ENCODE data around the gene GAGE2A. TPM values are rescaled to one million over a fixed set of nuclear protein-coding genes. Genes with fewer than 3 reads are reported as not detected.
"Not testable (repeated sequence)": the region's sequence is repeated elsewhere in the genome, so short reads cannot be mapped to it uniquely, and the experiment has no call there.

Gene GAGE2A
- total RNA-seq, result not detected

- not testable (repeated sequence) for H3K36me3 Mint-ChIP-seq, H3K27me3 Mint-ChIP-seq
Measured at GRCh38 chrX:49589196-49589595, at the start of gene GAGE2A. GAGE2A (plus strand) TSS chrX:49589496; CDS start chrX:49590651, 1,155 bp downstream.

DNA sequence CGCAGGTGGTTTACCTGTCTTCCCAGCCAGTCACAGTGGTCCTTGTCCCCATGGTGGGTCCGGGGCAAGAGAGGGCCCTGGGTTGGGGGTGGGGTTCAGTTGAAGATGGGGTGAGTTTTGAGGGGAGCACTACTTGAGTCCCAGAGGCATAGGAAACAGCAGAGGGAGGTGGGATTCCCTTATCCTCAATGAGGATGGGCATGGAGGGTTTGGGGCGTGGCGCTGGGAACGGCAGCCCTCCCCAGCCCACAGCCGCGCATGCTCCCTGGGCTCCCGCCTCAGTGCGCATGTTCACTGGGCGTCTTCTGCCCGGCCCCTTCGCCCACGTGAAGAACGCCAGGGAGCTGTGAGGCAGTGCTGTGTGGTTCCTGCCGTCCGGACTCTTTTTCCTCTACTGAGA, 47.9 kb upstream of the GAGE2A start, which contains the start of gene GAGE12D:
Gene GAGE12D (plus strand): TSS at position 301 of the 400 bp plus-strand sequence. CDS start 1,155 bp downstream, outside the sequence.
- H3K4me1 Mint-ChIP-seq, H3K27ac Mint-ChIP-seq, H3K27me3 Mint-ChIP-seq, DNase-seq, H3K36me3 Mint-ChIP-seq, H3K4me3 Mint-ChIP-seq, H3K9me3 Mint-ChIP-seq: not testable (repeated sequence)

More at GRCh38 chrX:49589196-49589595, at the start of gene GAGE2A:
- not testable (repeated sequence) for H3K4me1 Mint-ChIP-seq, H3K4me3 Mint-ChIP-seq, H3K27ac Mint-ChIP-seq, DNase-seq, H3K9me3 Mint-ChIP-seq

GRCh38 chrX:49550989-49551388, 38.3 kb upstream of the GAGE2A start, which contains the start of gene GAGE12E:
GAGE12E (plus strand) TSS chrX:49551289; CDS start chrX:49552444, 1,155 bp downstream.
- H3K27ac Mint-ChIP-seq, H3K4me3 Mint-ChIP-seq, DNase-seq, H3K36me3 Mint-ChIP-seq, H3K4me1 Mint-ChIP-seq, H3K27me3 Mint-ChIP-seq, H3K9me3 Mint-ChIP-seq: not testable (repeated sequence)

- H3K4me1 Mint-ChIP-seq, H3K4me3 Mint-ChIP-seq, H3K9me3 Mint-ChIP-seq, DNase-seq, H3K36me3 Mint-ChIP-seq, H3K27me3 Mint-ChIP-seq, H3K27ac Mint-ChIP-seq: not testable (repeated sequence)
Measured at GRCh38 chrX:49560542-49560941, 28.8 kb upstream of the GAGE2A start, which contains the start of gene GAGE12F. GAGE12F (plus strand) TSS chrX:49560842; CDS start chrX:49561997, 1,155 bp downstream.

GRCh38 chrX:49568728-49569127, 20.6 kb upstream of the GAGE2A start:
- H3K36me3 Mint-ChIP-seq, H3K9me3 Mint-ChIP-seq, H3K4me1 Mint-ChIP-seq, H3K27ac Mint-ChIP-seq, H3K27me3 Mint-ChIP-seq, H3K4me3 Mint-ChIP-seq, DNase-seq: not testable (repeated sequence)

DNA sequence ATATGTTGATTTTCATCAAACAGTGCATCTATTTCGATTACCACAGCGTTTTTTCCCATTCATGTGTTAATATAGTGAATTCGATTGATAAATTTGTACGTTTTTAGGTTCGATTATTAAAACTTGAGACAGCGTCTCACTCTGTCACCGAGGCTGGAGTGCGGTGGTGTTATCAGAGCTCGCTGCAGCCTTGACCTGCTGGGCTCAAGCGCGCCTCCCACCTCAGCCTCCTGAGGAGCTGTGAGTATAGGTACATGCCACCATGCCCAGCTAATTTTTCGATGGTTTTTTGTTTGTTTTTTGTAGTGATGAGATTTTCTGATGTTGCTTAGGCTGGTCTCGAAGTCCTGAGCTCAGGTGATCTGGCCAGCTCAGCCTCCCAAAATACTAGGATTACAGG, 20.1 kb upstream of the GAGE2A start:
- H3K27me3 Mint-ChIP-seq, H3K9me3 Mint-ChIP-seq, H3K4me3 Mint-ChIP-seq, DNase-seq, H3K27ac Mint-ChIP-seq, H3K36me3 Mint-ChIP-seq, H3K4me1 Mint-ChIP-seq: not testable (repeated sequence)

- not testable (repeated sequence) for H3K27ac Mint-ChIP-seq, H3K27me3 Mint-ChIP-seq, H3K9me3 Mint-ChIP-seq, H3K36me3 Mint-ChIP-seq, H3K4me1 Mint-ChIP-seq, H3K4me3 Mint-ChIP-seq, DNase-seq
Measured at GRCh38 chrX:49570100-49570499, 19.2 kb upstream of the GAGE2A start, which contains the start of gene GAGE12G. GAGE12G (plus strand) TSS chrX:49570400; CDS start chrX:49571555, 1,155 bp downstream.

DNA sequence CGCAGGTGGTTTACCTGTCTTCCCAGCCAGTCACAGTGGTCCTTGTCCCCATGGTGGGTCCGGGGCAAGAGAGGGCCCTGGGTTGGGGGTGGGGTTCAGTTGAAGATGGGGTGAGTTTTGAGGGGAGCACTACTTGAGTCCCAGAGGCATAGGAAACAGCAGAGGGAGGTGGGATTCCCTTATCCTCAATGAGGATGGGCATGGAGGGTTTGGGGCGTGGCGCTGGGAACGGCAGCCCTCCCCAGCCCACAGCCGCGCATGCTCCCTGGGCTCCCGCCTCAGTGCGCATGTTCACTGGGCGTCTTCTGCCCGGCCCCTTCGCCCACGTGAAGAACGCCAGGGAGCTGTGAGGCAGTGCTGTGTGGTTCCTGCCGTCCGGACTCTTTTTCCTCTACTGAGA, 9.6 kb upstream of the GAGE2A start, which contains the start of gene GAGE12H:
Gene GAGE12H (plus strand): TSS at position 301 of the 400 bp plus-strand sequence. CDS start 1,155 bp downstream, outside the sequence.
- not testable (repeated sequence) for DNase-seq, H3K4me1 Mint-ChIP-seq, H3K9me3 Mint-ChIP-seq, H3K36me3 Mint-ChIP-seq, H3K4me3 Mint-ChIP-seq, H3K27me3 Mint-ChIP-seq, H3K27ac Mint-ChIP-seq

DNA sequence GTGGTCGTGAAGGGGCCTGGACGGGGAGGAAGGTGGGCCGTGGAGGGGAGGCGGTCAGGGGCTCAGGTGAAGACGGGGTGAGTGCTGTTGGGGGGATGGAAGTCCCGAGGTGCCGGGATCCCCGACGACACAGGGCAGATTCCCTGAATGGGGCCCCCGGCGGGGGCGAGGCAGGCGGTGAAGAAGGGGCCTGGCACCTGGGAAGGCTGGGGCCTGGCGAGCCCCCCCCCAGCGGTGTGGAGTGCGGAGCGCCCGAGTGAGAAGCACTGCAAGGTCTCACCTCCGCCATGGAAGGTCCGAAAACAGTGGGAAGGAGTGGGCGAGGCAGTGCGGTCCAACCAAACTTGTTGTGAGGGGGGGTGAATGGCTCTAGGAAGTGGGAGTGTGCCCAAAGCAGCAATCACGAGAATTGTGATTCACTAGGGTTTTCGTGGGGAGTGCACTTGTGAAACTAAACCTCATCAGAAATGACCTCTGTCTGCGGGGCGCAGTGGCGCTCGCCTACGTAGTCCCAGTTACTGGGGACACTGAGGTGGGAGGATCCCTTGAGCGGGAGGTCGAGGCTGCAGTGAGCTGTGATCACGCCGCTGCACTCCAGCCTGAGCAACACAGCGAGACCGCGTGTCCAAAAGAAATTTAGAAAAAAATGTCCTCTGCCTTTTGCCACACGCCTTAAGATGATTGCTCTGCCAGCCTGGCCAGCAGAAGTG, 628 bp downstream of the GAGE2A start:
- H3K4me1 Mint-ChIP-seq, H3K27me3 Mint-ChIP-seq, H3K27ac Mint-ChIP-seq, DNase-seq, H3K4me3 Mint-ChIP-seq, H3K9me3 Mint-ChIP-seq, H3K36me3 Mint-ChIP-seq: not testable (repeated sequence)

DNA sequence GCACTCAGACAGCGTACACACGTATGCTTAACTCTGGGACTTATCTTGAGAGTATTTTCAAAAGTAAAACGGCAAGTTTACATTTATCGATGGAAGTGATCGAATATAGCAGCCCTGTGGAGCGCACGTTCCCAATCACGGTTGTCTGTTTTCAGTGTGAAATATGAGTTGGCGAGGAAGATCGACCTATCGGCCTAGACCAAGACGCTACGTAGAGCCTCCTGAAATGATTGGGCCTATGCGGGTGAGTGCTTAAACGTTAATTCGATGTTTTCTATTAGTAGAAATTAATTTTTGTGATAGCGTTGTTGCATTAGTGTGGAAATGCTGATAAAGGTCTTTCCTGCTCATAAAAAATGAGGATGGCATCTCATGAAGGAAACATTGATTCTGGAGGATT, 1.2 kb downstream of the GAGE2A start:
- H3K36me3 Mint-ChIP-seq, DNase-seq, H3K9me3 Mint-ChIP-seq, H3K4me3 Mint-ChIP-seq, H3K4me1 Mint-ChIP-seq, H3K27me3 Mint-ChIP-seq, H3K27ac Mint-ChIP-seq: not testable (repeated sequence)

- H3K4me3 Mint-ChIP-seq, H3K4me1 Mint-ChIP-seq, H3K36me3 Mint-ChIP-seq, DNase-seq, H3K27ac Mint-ChIP-seq, H3K27me3 Mint-ChIP-seq, H3K9me3 Mint-ChIP-seq: not testable (repeated sequence)
Measured at GRCh38 chrX:49598720-49599119, 9.4 kb downstream of the GAGE2A start, which contains the start of gene GAGE1. GAGE1 (plus strand) TSS chrX:49599020; CDS start chrX:49600175, 1,155 bp downstream.

DNA sequence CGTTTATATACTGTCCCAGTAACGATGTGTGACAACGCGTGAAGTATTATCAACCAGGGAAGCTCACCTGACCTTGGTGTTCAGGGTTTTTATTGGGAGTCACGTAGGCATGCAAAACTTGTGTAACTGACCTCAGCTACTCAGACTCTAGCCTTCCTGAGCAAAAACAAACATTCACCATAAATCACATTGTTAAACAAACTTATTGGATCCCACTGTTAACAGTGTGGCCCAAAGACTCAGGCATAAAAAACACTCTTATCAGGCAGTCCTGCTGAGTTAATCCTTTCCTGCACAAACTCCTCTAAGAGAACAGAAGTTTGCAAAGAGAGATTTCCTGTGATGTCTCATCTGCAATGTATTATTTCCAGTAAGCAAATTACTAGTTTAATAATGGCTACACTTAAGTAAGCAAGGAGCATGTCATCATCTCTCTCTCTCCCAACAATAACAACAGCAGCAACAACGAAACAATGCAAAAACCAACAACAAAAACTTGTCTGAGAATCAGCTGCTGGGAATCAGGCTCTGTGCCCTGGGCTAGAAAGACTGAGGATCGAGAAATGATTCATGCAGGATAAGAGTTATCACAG, 21.5 kb downstream of the GAGE2A start:
- Mint-ChIP-seq H3K27ac (no peak overlapping the region), H3K4me3 (no peak overlapping the region), H3K36me3 (no peaks in the 10 kb centered on the region), H3K9me3 (no peaks in the 10 kb centered on the region), H3K4me1 (no peaks in the 10 kb centered on the region), H3K27me3 (no peaks in the 10 kb centered on the region)
- DNase-seq, result no peak

DNA sequence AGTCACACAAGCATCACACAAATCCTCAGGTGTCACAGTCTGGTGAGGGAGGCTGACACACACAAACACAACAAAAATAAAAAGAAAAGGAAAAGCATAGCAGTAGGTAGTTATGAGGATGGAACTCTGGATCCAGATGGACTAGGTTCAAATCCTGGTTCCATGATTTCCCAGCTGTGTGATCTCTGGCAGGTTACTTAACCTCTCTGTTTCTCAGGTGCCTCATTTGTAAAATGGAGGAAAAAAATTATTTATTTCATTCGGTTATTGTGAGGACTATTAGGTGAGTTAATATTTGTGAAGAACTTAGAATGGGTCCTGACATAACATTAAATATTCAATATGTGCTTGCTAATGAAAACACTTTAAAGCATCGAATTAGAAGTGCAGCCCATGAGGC, 29.3 kb downstream of the GAGE2A start:
- H3K4me1 Mint-ChIP-seq, result no peaks in the 10 kb centered on the region
- H3K27me3 Mint-ChIP-seq, result no peaks in the 10 kb centered on the region
- no peak overlapping the region for H3K4me3 Mint-ChIP-seq
- no peaks in the 10 kb centered on the region for H3K36me3 Mint-ChIP-seq
- no peak overlapping the region for H3K27ac Mint-ChIP-seq
- DNase-seq, result no peak
- no peaks in the 10 kb centered on the region for H3K9me3 Mint-ChIP-seq

DNA sequence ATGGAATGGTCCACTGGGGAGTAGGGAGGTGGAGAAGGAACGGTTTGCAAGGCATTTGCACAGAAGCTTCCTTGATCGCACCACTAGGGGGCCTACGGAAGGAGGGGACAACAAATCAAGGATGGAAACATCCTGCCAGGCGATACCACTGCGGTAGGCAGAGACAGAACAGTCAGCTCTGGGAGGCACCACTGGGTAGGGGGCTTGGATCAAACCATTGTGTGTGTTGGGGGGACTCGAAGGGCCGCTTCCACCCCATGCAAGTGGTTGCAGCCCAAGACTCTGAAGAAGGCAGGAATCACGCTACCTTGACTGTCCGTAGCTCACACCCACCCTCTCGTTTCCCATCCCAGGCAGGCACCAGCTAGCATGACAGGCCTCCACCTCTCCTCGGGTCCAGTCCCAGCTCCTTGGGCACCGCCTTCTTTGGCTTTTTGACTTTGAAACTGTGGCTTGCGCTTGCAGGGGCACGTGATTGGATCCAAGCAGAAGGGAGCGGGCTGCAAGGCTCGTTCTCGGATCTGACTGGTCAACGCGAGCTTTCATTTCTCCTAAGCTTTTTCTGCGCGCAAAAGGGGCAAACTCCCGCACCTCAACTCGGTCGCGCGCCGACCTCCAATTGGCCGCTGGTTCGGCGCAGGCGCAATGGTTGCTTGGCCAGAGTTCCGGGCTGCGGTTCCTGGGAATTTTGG, 37.9 kb downstream of the GAGE2A start:
- Mint-ChIP-seq H3K27me3 (peaks cover 6% of the 10 kb centered on the region), H3K36me3 (no peaks in the 10 kb centered on the region), H3K9me3 (peaks cover 4% of the 10 kb centered on the region), H3K4me3 (peak overlapping the region; percentile 67), H3K27ac (peak overlapping the region; percentile 54), H3K4me1 (no peaks in the 10 kb centered on the region)
- peak; percentile 38 for DNase-seq

DNA sequence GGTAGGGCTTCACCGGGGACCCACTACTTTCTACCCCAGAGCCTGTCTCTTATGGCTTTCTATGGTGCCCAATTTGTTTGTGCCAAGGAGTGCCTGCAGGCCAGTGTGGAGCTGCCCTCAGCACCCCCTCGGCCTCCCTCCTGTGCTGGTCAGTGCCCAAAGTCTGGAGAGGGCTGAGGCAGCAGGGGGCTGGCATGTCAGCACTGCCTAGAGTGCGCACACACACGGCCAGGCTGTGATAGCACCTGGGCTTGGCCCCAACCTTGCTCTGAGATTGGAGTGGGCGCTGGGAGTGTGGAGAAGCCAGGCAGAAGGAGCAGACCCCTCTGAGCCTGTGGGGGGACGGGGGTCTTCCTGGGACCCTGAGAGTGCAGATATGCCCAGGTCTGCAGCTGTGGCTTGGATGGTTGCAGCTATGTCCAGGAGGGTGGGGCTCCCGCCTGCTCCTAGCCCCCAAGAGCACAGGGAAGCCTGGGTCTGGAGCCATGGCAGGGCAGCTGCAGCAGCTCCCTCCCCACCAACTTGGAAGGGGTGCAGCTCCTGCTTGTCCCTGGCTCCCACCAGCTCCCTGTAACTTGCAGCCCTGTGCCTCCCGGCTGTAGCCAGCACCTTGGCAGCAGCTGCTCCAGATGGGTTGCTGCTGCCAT, 55.8 kb downstream of the GAGE2A start:
- Mint-ChIP-seq H3K27me3 (peaks cover 4% of the 10 kb centered on the region), H3K36me3 (no peaks in the 10 kb centered on the region), H3K4me1 (no peaks in the 10 kb centered on the region), H3K4me3 (no peak overlapping the region), H3K27ac (no peak overlapping the region), H3K9me3 (no peaks in the 10 kb centered on the region)
- DNase-seq, result no peak

Measured in activated naive CD8-positive, alpha-beta T cell treated with anti-CD3 and anti-CD28 coated beads for 36 hours (primary cell).